ENCODE results near the gene SAMD9. TPM values are rescaled to one million over a fixed set of nuclear protein-coding genes. Genes with fewer than 3 reads are reported as not detected.

The SAMD9 gene
- total RNA-seq, 1 donor from 2014 or later: 2.0 TPM

- TF ChIP-seq CTCF (IDR thresholded peaks at IDR 0.05; ENCODE audit: insufficient read depth, low read length, poor library complexity, severe bottlenecking): no peak
- H3K4me3 ChIP-seq (ENCODE audit: low read depth, low read length): no peak overlapping the region
- no peak for DNase-seq (ENCODE audit: low read depth)
- H3K27me3 ChIP-seq (ENCODE audit: control insufficient read depth, insufficient read depth, low read length): no peaks in the 10 kb centered on the region
- no peaks in the 10 kb centered on the region for H3K36me3 ChIP-seq (ENCODE audit: control insufficient read depth, insufficient read depth, low read length)
Measured at GRCh38 chr7:93053949-93054943, 63.5 kb downstream of the SAMD9 start.

- no peak for TF ChIP-seq CTCF (IDR thresholded peaks at IDR 0.05; ENCODE audit: insufficient read depth, low read length, poor library complexity, severe bottlenecking)
- H3K27me3 ChIP-seq (ENCODE audit: control insufficient read depth, insufficient read depth, low read length): no peaks in the 10 kb centered on the region
Measured at GRCh38 chr7:93053209-93053948, 64.4 kb downstream of the SAMD9 start.

GRCh38 chr7:93051660-93052059 lies 66.1 kb downstream of the SAMD9 start:
- no peaks in the 10 kb centered on the region for H3K36me3 ChIP-seq (ENCODE audit: control insufficient read depth, insufficient read depth, low read length)
- H3K27me3 ChIP-seq (ENCODE audit: control insufficient read depth, insufficient read depth, low read length): no peaks in the 10 kb centered on the region
- TF ChIP-seq CTCF (IDR thresholded peaks at IDR 0.05; ENCODE audit: insufficient read depth, low read length, poor library complexity, severe bottlenecking): no peak
- DNase-seq (ENCODE audit: low read depth): no peak
- H3K4me3 ChIP-seq (ENCODE audit: low read depth, low read length): no peak overlapping the region

More at GRCh38 chr7:93053209-93053948, 64.4 kb downstream of the SAMD9 start:
- no peak overlapping the region for H3K4me3 ChIP-seq (ENCODE audit: low read depth, low read length)
- no peak for DNase-seq (ENCODE audit: low read depth)
- H3K36me3 ChIP-seq (ENCODE audit: control insufficient read depth, insufficient read depth, low read length): no peaks in the 10 kb centered on the region

Other genes with a start within 250 kb of the SAMD9 start
- gene SAMD9L, start 30.4 kb upstream of the SAMD9 start, total RNA-seq: 0.75 and 0.79 TPM in 2 replicates
- 0.08 TPM in 1 of 2 replicates, not detected in the other for gene HEPACAM2, start 108.5 kb upstream of the SAMD9 start, total RNA-seq
- 18.3 and 19.4 TPM in 2 replicates for gene VPS50, start 114.4 kb upstream of the SAMD9 start, total RNA-seq

Data from kidney epithelial cell (primary cell).